Mammary epithelial cell (primary cell): ENCODE measurements around the gene SFMBT2.

Experiments
- EZH2 ChIP-seq: IDR thresholded peaks from 2 replicates; pipeline ENCODE4 v1.6.1; 2012; ENCODE audit warnings: low read length, inconsistent platforms, borderline replicate concordance
- TF ChIP-seq, protein P1 (sequence below), 2 donors: IDR thresholded peaks in 1 of 2; conservative IDR thresholded peaks in 1 of 2; 2 replicates each; pipeline ENCODE4 v1.5.1; 2011 to 2012; ENCODE audit warnings: inconsistent platforms in 2 of 2, low read length in 2 of 2, mild to moderate bottlenecking in 2 of 2, control low read depth in 1 of 2, low read depth in 1 of 2; ENCODE audit not compliant: insufficient read depth in 1 of 2; ENCODE audit errors: extremely low read depth in 1 of 2

DNA sequence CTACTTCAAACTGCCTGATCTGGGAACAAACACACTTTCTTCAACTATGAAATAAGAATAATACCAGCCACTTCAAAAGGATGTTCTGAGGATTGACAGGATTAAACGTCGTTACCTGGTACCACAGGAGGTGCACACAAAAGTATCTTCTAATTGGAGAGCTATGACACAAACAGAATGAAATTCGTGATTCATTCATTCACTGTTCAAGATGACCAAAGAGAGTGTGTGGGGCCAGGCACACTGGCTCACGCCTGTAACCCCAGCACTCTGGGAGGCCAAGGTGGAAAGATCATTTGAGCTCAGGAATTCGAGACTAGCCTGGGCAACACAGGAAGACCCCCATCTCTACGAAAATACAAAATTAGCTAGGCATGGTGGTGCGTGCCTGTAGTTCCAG lies 50.9 kb downstream of the SFMBT2 start:
- TF ChIP-seq, protein P1, sequence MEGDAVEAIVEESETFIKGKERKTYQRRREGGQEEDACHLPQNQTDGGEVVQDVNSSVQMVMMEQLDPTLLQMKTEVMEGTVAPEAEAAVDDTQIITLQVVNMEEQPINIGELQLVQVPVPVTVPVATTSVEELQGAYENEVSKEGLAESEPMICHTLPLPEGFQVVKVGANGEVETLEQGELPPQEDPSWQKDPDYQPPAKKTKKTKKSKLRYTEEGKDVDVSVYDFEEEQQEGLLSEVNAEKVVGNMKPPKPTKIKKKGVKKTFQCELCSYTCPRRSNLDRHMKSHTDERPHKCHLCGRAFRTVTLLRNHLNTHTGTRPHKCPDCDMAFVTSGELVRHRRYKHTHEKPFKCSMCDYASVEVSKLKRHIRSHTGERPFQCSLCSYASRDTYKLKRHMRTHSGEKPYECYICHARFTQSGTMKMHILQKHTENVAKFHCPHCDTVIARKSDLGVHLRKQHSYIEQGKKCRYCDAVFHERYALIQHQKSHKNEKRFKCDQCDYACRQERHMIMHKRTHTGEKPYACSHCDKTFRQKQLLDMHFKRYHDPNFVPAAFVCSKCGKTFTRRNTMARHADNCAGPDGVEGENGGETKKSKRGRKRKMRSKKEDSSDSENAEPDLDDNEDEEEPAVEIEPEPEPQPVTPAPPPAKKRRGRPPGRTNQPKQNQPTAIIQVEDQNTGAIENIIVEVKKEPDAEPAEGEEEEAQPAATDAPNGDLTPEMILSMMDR (conservative IDR thresholded peaks at IDR 0.05 in 1 of 2, IDR thresholded peaks at IDR 0.05 in 1 of 2; ENCODE audit: extremely low read depth in 1 of 2, insufficient read depth in 1 of 2, low read depth in 1 of 2, low read length in 2 of 2) = no peak
- TF ChIP-seq EZH2 = no peak
